H1 (cell line): ENCODE measurements around the gene EFR3B. TPM values are rescaled to one million over a fixed set of nuclear protein-coding genes. Genes with fewer than 3 reads are reported as not detected.

ENCODE experiments used
- CTCF ChIA-PET: fragments of 300-600 bp; sonication (Branson Sonifier 250); formaldehyde crosslinking; loops from one replicate; lab custom pipeline; 2021; ENCODE audit not compliant: partially characterized antibody; lab: Charles Lee
- POLR2A ChIA-PET: fragments of 300-600 bp; sonication (Branson Sonifier 250); formaldehyde crosslinking; loops from one replicate; lab custom pipeline; 2021; ENCODE audit warnings: inconsistent platforms; ENCODE audit not compliant: partially characterized antibody; lab: Charles Lee
- DNase-seq, 2 experiments: peaks; one replicate each; pipeline versions ENCODE4 v3.0.0 to v3.0.0-alpha.2; 2010 to 2022; ENCODE audit warnings: low spot score in 2 of 2, low read depth in 1 of 2, mixed read lengths in 1 of 2
- FAIRE-seq: peaks from 2 replicates; lab custom pipeline; 2011; peaks lifted over from hg19 to GRCh38; lab: Jason Lieb, UNC
- H2AFZ ChIP-seq: 2 replicates; pipeline ENCODE4 v1.8.1; 2012; ENCODE audit warnings: low read length, inconsistent platforms
- H2AK5ac ChIP-seq: 2 replicates; pipeline ENCODE4 v1.6.1; 2013; ENCODE audit warnings: low read depth, low read length
- H2BK120ac ChIP-seq: replicated peaks from 2 replicates; pipeline ENCODE3; 2013; ENCODE audit warnings: low read depth, low read length, inconsistent platforms
- H2BK12ac ChIP-seq: 2 replicates; pipeline ENCODE4 v1.6.1; 2013; ENCODE audit warnings: low read depth, low read length
- H2BK15ac ChIP-seq: 2 replicates; pipeline ENCODE4 v1.6.1; 2013; ENCODE audit warnings: low read length
- H2BK20ac ChIP-seq: 2 replicates; pipeline ENCODE4 v1.6.1; 2013; ENCODE audit warnings: low read length
- H2BK5ac ChIP-seq: 2 replicates; pipeline ENCODE4 v1.6.1; 2013; ENCODE audit warnings: low read depth, low read length
- H3K14ac ChIP-seq: 2 replicates; pipeline ENCODE4 v1.6.1; 2013; ENCODE audit warnings: inconsistent platforms; ENCODE audit not compliant: insufficient read length
- H3K18ac ChIP-seq: 2 replicates; pipeline ENCODE4 v1.6.1; 2013; ENCODE audit warnings: low read length; ENCODE audit errors: extremely low read depth
- H3K23ac ChIP-seq: 2 replicates; pipeline ENCODE4 v1.6.1; 2013; ENCODE audit warnings: inconsistent platforms; ENCODE audit not compliant: insufficient read length
- H3K23me2 ChIP-seq: 2 replicates; pipeline ENCODE4 v1.6.1; 2013; ENCODE audit warnings: low read depth, low read length
- H3K27ac ChIP-seq: 2 replicates; pipeline ENCODE4 v1.6.1; 2011; ENCODE audit warnings: low read depth, low read length, inconsistent platforms
- H3K27me3 ChIP-seq, 4 experiments: replicated peaks in 1 of 4; 1 replicate in 1 of 4; 2 replicates in 3 of 4; pipeline versions ENCODE4 v1.6.1 to v1.8.1; 2011 to 2013; ENCODE audit warnings: low read length in 3 of 4, mild to moderate bottlenecking in 3 of 4, inconsistent platforms in 2 of 4, mixed read lengths in 2 of 4, moderate library complexity in 1 of 4; ENCODE audit not compliant: control insufficient read depth in 3 of 4, insufficient read depth in 3 of 4; ENCODE audit errors: extremely low read depth in 1 of 4
- H3K36me3 ChIP-seq, 4 experiments: 2 replicates each; pipeline versions ENCODE4 v1.6.1 to v1.8.1; 2011 to 2013; ENCODE audit warnings: mild to moderate bottlenecking in 4 of 4, low read length in 3 of 4, moderate library complexity in 2 of 4, control low read depth in 1 of 4, inconsistent platforms in 1 of 4; ENCODE audit not compliant: insufficient read depth in 4 of 4, control insufficient read depth in 2 of 4
- H3K4ac ChIP-seq: replicated peaks from 2 replicates; pipeline ENCODE3; 2013; ENCODE audit warnings: low read length, low read depth, mixed read lengths, inconsistent platforms; ENCODE audit not compliant: insufficient read length
- H3K4me1 ChIP-seq, 4 experiments: replicated peaks in 1 of 4; 1 replicate in 1 of 4; 2 replicates in 3 of 4; pipeline versions ENCODE4 v1.6.1 to v1.8.1; 2011 to 2013; ENCODE audit warnings: low read length in 3 of 4, inconsistent platforms in 2 of 4, mixed read lengths in 1 of 4; ENCODE audit not compliant: insufficient read depth in 4 of 4, control insufficient read depth in 3 of 4
- H3K4me2 ChIP-seq, 2 experiments: 2 replicates each; pipeline versions ENCODE4 v1.6.1 to v1.8.1; 2011 to 2013; ENCODE audit warnings: low read depth in 2 of 2, low read length in 2 of 2, control low read depth in 1 of 2, inconsistent platforms in 1 of 2, mild to moderate bottlenecking in 1 of 2; ENCODE audit not compliant: insufficient read depth in 1 of 2
- H3K4me3 ChIP-seq, 4 experiments: fragments of 200-600, 300-600 bp in 1 of 4; sonication (generic), shearing (Covaris generic), sonication (Bioruptor Twin) in 1 of 4; 2 replicates each; pipeline versions ENCODE4 v1.5.1 to v1.8.1; 2011 to 2016; ENCODE audit warnings: low read length in 4 of 4, low read depth in 3 of 4, control low read depth in 2 of 4, inconsistent platforms in 2 of 4, mild to moderate bottlenecking in 2 of 4, mixed read lengths in 1 of 4, moderate library complexity in 1 of 4; ENCODE audit not compliant: insufficient read depth in 2 of 4; ENCODE audit errors: extremely low read depth in 1 of 4
- H3K56ac ChIP-seq: replicated peaks from 2 replicates; pipeline ENCODE3; 2013; ENCODE audit warnings: low read depth, mild to moderate bottlenecking, mixed read lengths, low read length, inconsistent platforms; ENCODE audit not compliant: insufficient read length
- H3K79me1 ChIP-seq: 2 replicates; pipeline ENCODE4 v1.6.1; 2013; ENCODE audit warnings: low read depth, low read length, control low read depth
- H3K79me2 ChIP-seq, 2 experiments: 2 replicates each; pipeline versions ENCODE4 v1.6.1 to v1.8.1; 2012 to 2013; ENCODE audit warnings: low read length in 2 of 2, mild to moderate bottlenecking in 2 of 2, inconsistent platforms in 1 of 2; ENCODE audit not compliant: insufficient read depth in 2 of 2, control insufficient read depth in 1 of 2
- H3K9ac ChIP-seq, 4 experiments: replicated peaks in 1 of 4; 1 replicate in 1 of 4; 2 replicates in 3 of 4; pipeline versions ENCODE4 v1.6.1 to v1.8.1; 2011 to 2013; ENCODE audit warnings: low read depth in 3 of 4, low read length in 3 of 4, control low read depth in 2 of 4, mild to moderate bottlenecking in 2 of 4, moderate library complexity in 2 of 4, inconsistent platforms in 1 of 4; ENCODE audit errors: extremely low read depth in 1 of 4
- H3K9me3 ChIP-seq, 2 experiments: 2 replicates each; pipeline versions ENCODE4 v1.6.1 to v1.8.1; 2012 to 2013; ENCODE audit warnings: mild to moderate bottlenecking in 2 of 2, moderate library complexity in 2 of 2, control low read depth in 1 of 2, inconsistent platforms in 1 of 2, low read depth in 1 of 2, low read length in 1 of 2, mixed read lengths in 1 of 2; ENCODE audit not compliant: insufficient read depth in 2 of 2
- H4K20me1 ChIP-seq, 2 experiments: replicated peaks in 1 of 2; 2 replicates each; pipeline versions ENCODE3 to v1.8.1; 2011 to 2013; ENCODE audit warnings: inconsistent platforms in 2 of 2, low read length in 2 of 2, mild to moderate bottlenecking in 1 of 2; ENCODE audit not compliant: insufficient read depth in 2 of 2, control insufficient read depth in 1 of 2
- H4K5ac ChIP-seq: 2 replicates; pipeline ENCODE4 v1.6.1; 2013; ENCODE audit warnings: low read length, low read depth, mixed read lengths, inconsistent platforms; ENCODE audit not compliant: insufficient read length
- H4K8ac ChIP-seq: 2 replicates; pipeline ENCODE4 v1.8.0; 2013; ENCODE audit warnings: mild to moderate bottlenecking, moderate library complexity, low read length, inconsistent platforms; ENCODE audit not compliant: insufficient read depth; ENCODE audit errors: extremely low read depth
- H4K91ac ChIP-seq: replicated peaks from 2 replicates; pipeline ENCODE3; 2013; ENCODE audit warnings: low read length, mixed read lengths, inconsistent platforms; ENCODE audit not compliant: insufficient read length
- CBX5 ChIP-seq: fragments of 300-800, 300-1000 bp; sonication (generic); IDR thresholded peaks from 2 replicates; pipeline ENCODE4 v1.7.1; 2016; ENCODE audit warnings: antibody characterized with exemption, low read length, low read depth
- PHF8 ChIP-seq: fragments of 200-600 bp; sonication (generic); conservative IDR thresholded peaks from 2 replicates; pipeline ENCODE4 v1.7.1; 2012; ENCODE audit warnings: low read depth, mild to moderate bottlenecking, inconsistent platforms, low read length, moderate library complexity
- POU5F1 ChIP-seq: IDR thresholded peaks from 2 replicates; pipeline ENCODE4 v1.6.1; 2011; ENCODE audit warnings: low read depth, mild to moderate bottlenecking, low read length, moderate library complexity
- TAF1 ChIP-seq: IDR thresholded peaks from 2 replicates; pipeline ENCODE4 v1.6.1; 2011; ENCODE audit warnings: mild to moderate bottlenecking, low read depth, low read length
- WGBS, 2 experiments: shearing (Covaris generic) in 1 of 2; methylation state at CpG; one replicate each; pipeline versions ENCODE4 v1.1.6 to v1.1.7; 2013 to 2015; ENCODE audit warnings: low lambda C conversion rate in 2 of 2, mixed read lengths in 2 of 2, inconsistent platforms in 1 of 2, low coverage in 1 of 2, missing lambda C conversion rate in 1 of 2; ENCODE audit not compliant: insufficient replicate concordance in 2 of 2, insufficient coverage in 1 of 2, insufficient read length in 1 of 2; ENCODE audit errors: extremely low coverage in 1 of 2, missing lambda C conversion rate in 1 of 2; 5-methylcytosine and 5-hydroxymethylcytosine counted together
- polyA plus RNA-seq, 7 experiments: library from polyadenylated mRNA; depleted of rRNA in 3 of 7; stranded (reverse) in 5 of 7; unstranded in 2 of 7; fragments of >200 nt in 5 of 7; fragments of 200-250 nt in 2 of 7; gene quantifications; 1 replicate in 5 of 7; 2 replicates in 1 of 7; 4 replicates in 1 of 7; pipeline versions ENCODE4 v1.2.1 to v1.2.3, GENCODE V29; 2011 to 2013; ENCODE audit warnings: missing spikeins in 2 of 7, mixed read lengths in 2 of 7
- total RNA-seq: library from RNA; stranded (reverse); fragmentation: NEBNext Ultra II Directional; extraction: Animal tissue kit (Norgen Biotek cat#: 25700); gene quantifications from 2 replicates; pipeline ENCODE4 v1.2.1, GENCODE V29; 2021
- TF ChIP-seq, protein P1 (sequence below): IDR thresholded peaks from 2 replicates; pipeline ENCODE4 v1.6.1; 2012; ENCODE audit warnings: low read length, inconsistent platforms

The EFR3B gene
- total and polyA plus RNA-seq, 2 of the 8 experiments (the other 6 are each of a cell fraction or from before 2014, with no cell fraction given), result 3.4 to 9.6 TPM

DNA sequence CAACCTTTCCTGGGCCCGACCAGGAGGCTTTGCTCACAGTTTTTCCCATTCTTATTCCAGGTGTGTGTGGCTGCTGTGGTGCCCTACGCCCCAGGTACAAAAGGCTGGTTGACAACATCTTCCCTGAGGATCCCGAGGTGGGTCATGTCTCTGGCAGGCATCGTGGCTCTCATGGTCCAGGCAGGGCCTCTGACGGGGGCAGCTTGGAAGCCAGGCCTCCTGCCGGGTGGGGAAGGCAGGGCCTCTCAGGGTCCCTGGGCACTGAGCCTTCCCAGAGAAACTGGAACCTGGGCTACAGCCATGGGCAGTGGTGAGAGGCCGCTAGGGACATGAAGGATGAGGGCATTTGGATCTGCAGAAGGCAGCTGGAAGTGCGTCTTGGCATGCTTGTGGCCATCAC, 49.4 kb downstream of the EFR3B start:
- no peak overlapping the region for H2AFZ ChIP-seq
- no peak overlapping the region for H4K91ac ChIP-seq
- 0 out of 2 replicates have a peak overlapping the region, but pooled peaks have one; percentile 83 for H2BK15ac ChIP-seq
- FAIRE-seq (no peak), DNase-seq (no peak)
- no peak overlapping the region for H3K9ac ChIP-seq
- H2AK5ac ChIP-seq, result peak overlapping the region; percentile 67; the same call in 1 of the 2 replicates
- H3K56ac ChIP-seq, result no peak overlapping the region
- H3K4ac ChIP-seq, result no peak overlapping the region
- H3K4me3 ChIP-seq, result no peak overlapping the region
- no peak overlapping the region for H3K14ac ChIP-seq
- no peak overlapping the region for H3K18ac ChIP-seq
- WGBS, 2 experiments, result 80% methylated on average over 8 of the region's 8 CpGs; no CpG with 5 or more reads in 1 of the 2 experiments
- peak overlapping the region; percentile 62; the same call in 1 of the 2 replicates for H2BK12ac ChIP-seq
- no peak overlapping the region; the same call in 1 of the 2 replicates for H2BK5ac ChIP-seq
- no peak overlapping the region for H3K27ac ChIP-seq
- peaks cover 15 to 28% (median 23%) of the 10 kb centered on the region in 4 experiments for H3K4me1 ChIP-seq
- peak overlapping the region; percentile 30 to 56; a peak in 2 of 4 replicates for H3K4me2 ChIP-seq
- H3K79me1 ChIP-seq, result no peaks in the 10 kb centered on the region
- H4K5ac ChIP-seq, result no peak overlapping the region
- H3K27me3 ChIP-seq, result peaks cover 3 to 20% (median 11%) of the 10 kb centered on the region in 4 experiments; a peak in 4 of 7 replicates
- no peaks in the 10 kb centered on the region for H3K23me2 ChIP-seq
- TF ChIP-seq, protein P1, sequence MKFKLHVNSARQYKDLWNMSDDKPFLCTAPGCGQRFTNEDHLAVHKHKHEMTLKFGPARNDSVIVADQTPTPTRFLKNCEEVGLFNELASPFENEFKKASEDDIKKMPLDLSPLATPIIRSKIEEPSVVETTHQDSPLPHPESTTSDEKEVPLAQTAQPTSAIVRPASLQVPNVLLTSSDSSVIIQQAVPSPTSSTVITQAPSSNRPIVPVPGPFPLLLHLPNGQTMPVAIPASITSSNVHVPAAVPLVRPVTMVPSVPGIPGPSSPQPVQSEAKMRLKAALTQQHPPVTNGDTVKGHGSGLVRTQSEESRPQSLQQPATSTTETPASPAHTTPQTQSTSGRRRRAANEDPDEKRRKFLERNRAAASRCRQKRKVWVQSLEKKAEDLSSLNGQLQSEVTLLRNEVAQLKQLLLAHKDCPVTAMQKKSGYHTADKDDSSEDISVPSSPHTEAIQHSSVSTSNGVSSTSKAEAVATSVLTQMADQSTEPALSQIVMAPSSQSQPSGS, result no peak
- TF ChIP-seq POU5F1 (no peak), CBX5 (no peak), PHF8 (no peak), TAF1 (no peak)
- H3K79me2 ChIP-seq, result no peaks in the 10 kb centered on the region
- H2BK120ac ChIP-seq, result no peak overlapping the region
- ChIA-PET POLR2A (no interaction called here), CTCF (interaction anchor here (1.2 to 1.3 kb wide), 3 partner anchors 8 to 38 kb away, joined by 3 to 5 read pairs (median 4); no protein-coding TSS in a partner anchor)
- H3K23ac ChIP-seq, result no peak overlapping the region
- no peak overlapping the region for H4K8ac ChIP-seq
- no peaks in the 10 kb centered on the region for H3K9me3 ChIP-seq
- H4K20me1 ChIP-seq, result peaks cover 2% of the 10 kb centered on the region in 2 experiments
- no peak overlapping the region for H2BK20ac ChIP-seq
- H3K36me3 ChIP-seq, result no peaks in the 10 kb centered on the region; a peak in 1 of 8 replicates
